ENCODE data around the gene GPC5.

DNA sequence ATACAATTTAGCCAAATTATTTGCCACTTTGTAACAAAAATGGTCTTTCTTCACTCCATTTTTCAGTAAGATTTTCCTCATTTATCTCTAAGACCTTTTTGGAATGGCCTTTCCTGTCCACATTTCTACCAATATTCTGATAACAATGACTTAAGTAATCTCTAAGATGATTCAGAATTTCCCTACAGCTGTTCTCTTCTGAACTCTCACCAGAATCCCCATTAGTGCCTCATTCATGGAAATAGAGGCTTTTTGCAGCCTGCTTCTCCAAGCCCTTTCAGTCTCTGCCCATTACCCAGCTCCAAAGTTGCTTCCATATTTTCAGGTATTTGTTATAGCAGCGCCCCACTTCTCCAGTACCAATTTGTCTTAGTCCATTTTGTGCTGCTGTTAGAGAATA is 867.0 kb downstream of the GPC5 start:
- TF ChIP-seq PHF20 (CRISPR knock-in tag; IDR thresholded peaks at IDR 0.05) (no peak), ZNF678 (CRISPR knock-in tag; IDR thresholded peaks at IDR 0.05) (no peak), ZNF780A (CRISPR knock-in tag; IDR thresholded peaks at IDR 0.05) (no peak), TCF7L2 (IDR thresholded peaks at IDR 0.05; ENCODE audit: low read depth, low read length) (no peak)
- TF ChIP-seq, protein P1, sequence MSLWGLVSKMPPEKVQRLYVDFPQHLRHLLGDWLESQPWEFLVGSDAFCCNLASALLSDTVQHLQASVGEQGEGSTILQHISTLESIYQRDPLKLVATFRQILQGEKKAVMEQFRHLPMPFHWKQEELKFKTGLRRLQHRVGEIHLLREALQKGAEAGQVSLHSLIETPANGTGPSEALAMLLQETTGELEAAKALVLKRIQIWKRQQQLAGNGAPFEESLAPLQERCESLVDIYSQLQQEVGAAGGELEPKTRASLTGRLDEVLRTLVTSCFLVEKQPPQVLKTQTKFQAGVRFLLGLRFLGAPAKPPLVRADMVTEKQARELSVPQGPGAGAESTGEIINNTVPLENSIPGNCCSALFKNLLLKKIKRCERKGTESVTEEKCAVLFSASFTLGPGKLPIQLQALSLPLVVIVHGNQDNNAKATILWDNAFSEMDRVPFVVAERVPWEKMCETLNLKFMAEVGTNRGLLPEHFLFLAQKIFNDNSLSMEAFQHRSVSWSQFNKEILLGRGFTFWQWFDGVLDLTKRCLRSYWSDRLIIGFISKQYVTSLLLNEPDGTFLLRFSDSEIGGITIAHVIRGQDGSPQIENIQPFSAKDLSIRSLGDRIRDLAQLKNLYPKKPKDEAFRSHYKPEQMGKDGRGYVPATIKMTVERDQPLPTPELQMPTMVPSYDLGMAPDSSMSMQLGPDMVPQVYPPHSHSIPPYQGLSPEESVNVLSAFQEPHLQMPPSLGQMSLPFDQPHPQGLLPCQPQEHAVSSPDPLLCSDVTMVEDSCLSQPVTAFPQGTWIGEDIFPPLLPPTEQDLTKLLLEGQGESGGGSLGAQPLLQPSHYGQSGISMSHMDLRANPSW (CRISPR knock-in tag; IDR thresholded peaks at IDR 0.05; ENCODE audit: borderline replicate concordance) = no peak

Data from HepG2 (cell line).